ENCODE results near the gene EEF1AKMT4.

The EEF1AKMT4 gene

GRCh38 chr3:184305577-184305976 is 56.1 kb downstream of the EEF1AKMT4 start:
- TF ChIP-seq ZFX (IDR thresholded peaks at IDR 0.05; ENCODE audit: borderline replicate concordance): no peak
- TF ChIP-seq, protein P1, sequence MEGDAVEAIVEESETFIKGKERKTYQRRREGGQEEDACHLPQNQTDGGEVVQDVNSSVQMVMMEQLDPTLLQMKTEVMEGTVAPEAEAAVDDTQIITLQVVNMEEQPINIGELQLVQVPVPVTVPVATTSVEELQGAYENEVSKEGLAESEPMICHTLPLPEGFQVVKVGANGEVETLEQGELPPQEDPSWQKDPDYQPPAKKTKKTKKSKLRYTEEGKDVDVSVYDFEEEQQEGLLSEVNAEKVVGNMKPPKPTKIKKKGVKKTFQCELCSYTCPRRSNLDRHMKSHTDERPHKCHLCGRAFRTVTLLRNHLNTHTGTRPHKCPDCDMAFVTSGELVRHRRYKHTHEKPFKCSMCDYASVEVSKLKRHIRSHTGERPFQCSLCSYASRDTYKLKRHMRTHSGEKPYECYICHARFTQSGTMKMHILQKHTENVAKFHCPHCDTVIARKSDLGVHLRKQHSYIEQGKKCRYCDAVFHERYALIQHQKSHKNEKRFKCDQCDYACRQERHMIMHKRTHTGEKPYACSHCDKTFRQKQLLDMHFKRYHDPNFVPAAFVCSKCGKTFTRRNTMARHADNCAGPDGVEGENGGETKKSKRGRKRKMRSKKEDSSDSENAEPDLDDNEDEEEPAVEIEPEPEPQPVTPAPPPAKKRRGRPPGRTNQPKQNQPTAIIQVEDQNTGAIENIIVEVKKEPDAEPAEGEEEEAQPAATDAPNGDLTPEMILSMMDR (IDR thresholded peaks at IDR 0.05): peak; percentile 66
- no peak overlapping the region for H3K27ac ChIP-seq

DNA sequence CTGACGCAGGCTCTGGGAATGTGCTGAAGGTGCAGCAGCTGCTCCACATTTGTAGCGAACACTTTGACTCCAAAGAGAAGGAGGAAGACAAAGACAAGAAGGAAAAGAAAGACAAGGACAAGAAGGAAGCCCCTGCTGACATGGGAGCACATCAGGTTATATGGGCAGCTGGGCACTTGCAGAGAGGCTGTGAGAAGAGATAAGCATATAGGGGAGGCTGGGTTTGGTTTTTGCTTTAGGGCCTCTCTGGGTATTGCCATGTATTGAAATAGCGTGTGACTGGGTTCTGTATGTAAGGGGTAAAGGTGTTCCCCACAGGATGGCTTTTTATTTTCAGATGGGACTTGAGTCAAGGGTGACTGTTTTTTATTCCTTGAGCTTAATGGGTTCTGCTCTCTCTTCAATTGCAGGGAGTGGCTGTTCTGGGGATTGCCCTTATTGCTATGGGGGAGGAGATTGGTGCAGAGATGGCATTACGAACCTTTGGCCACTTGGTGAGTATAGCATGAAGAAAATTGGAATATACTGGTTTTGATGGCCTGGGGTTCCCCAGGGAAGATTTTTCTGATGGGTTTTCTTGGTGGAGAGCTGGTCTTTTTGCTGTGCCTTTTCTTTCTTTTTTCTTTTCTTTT is 57.0 kb downstream of the EEF1AKMT4 start:
- H3K27ac ChIP-seq: no peak overlapping the region
- TF ChIP-seq, protein P1 (IDR thresholded peaks at IDR 0.05): no peak
- TF ChIP-seq ZFX (IDR thresholded peaks at IDR 0.05; ENCODE audit: borderline replicate concordance): no peak

DNA sequence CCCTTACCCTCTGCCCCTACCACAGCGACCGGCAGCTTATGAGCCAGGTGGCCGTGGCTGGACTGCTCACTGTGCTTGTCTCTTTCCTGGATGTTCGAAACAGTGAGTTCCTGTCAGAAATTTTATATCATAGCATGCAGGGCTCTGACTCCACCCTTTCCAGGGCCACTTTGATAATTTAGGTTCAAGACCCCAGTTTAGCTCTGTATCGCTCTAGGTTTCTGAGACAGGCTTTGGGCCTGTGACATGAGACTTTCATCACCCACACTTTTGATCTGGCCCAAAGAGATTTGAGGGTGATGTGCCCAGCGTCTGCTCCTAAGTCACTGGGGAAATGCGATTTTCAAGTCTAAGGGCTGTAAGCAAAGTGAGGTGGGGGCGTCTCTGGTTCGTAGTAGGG is 58.4 kb downstream of the EEF1AKMT4 start:
- H3K27ac ChIP-seq: no peak overlapping the region
- TF ChIP-seq, protein P1 (IDR thresholded peaks at IDR 0.05): no peak
- TF ChIP-seq ZFX (IDR thresholded peaks at IDR 0.05; ENCODE audit: borderline replicate concordance): no peak
